ENCODE results near the gene PRPS1. TPM values are rescaled to one million over a fixed set of nuclear protein-coding genes. Genes with fewer than 3 reads are reported as not detected.
A peak's percentile ranks its signal among the peaks of the same experiment; 100 is the strongest.
"Not testable (repeated sequence)": the region's sequence is repeated elsewhere in the genome, so short reads cannot be mapped to it uniquely, and the experiment has no call there.

PRPS1 gene
- total RNA-seq, 2 experiments from 2014 or later = 69.8 to 71.3 TPM

DNA sequence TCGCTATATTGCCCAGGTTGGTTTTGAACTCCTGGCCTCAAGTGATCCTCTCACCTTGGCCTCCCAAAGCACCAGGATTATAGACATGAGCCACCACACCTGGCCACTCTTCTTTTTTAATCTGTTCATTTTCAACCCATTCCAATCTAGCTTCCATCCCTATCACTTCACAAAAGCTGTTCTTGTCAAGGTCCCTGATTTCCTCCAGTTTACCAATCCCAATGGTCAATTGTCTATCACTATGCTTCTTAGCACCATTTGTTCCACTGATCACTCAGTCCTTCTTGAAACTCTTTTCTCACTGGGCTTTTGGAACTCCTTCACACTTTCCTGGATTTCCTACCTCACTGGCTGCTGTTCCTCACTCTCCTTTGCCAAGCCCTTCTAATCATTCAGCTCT is 38.6 kb downstream of the PRPS1 start:
- peaks cover 5% of the 10 kb centered on the region for H3K4me1 Mint-ChIP-seq (ENCODE audit: low read depth)
- H3K27ac Mint-ChIP-seq = no peak overlapping the region
- H3K27me3 Mint-ChIP-seq (ENCODE audit: low read depth) = no peaks in the 10 kb centered on the region
- ATAC-seq = no peak
- ChIA-PET POLR2A (no interaction called here), CTCF (interaction anchor here (2.0 kb wide), 1 partner anchor 12 kb away, joined by 6 read pairs; no protein-coding TSS in a partner anchor)
- no peak for DNase-seq
- no peaks in the 10 kb centered on the region for H3K9me3 Mint-ChIP-seq (ENCODE audit: insufficient read depth)
- H3K36me3 Mint-ChIP-seq (ENCODE audit: low read depth) = no peaks in the 10 kb centered on the region
- H3K4me3 Mint-ChIP-seq = no peak overlapping the region

DNA sequence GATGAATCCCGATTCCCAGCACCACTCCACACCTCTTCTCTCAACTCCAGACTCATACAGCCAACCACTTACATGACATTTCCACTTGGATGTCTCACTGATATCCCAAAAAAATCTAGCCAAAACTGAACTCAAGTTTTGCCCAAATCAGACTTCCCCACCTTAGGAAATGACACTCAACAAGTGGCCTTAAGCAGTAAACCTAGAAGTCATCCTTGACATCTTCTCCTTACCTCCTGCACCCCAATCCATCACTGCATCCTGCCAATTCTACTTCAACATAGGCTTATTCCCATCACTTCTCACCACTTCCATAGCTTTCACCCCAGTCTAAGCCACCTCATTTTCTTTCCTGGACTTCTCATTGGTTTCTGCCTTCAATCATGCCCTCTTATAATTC is 39.1 kb downstream of the PRPS1 start:
- no peak for DNase-seq
- Mint-ChIP-seq H3K36me3 (ENCODE audit: low read depth) (no peaks in the 10 kb centered on the region), H3K27me3 (ENCODE audit: low read depth) (no peaks in the 10 kb centered on the region), H3K4me3 (no peak overlapping the region), H3K9me3 (ENCODE audit: insufficient read depth) (no peaks in the 10 kb centered on the region), H3K4me1 (ENCODE audit: low read depth) (peaks cover 5% of the 10 kb centered on the region), H3K27ac (no peak overlapping the region)
- no peak for ATAC-seq
- POLR2A ChIA-PET = no interaction called here
- CTCF ChIA-PET = no interaction called here

DNA sequence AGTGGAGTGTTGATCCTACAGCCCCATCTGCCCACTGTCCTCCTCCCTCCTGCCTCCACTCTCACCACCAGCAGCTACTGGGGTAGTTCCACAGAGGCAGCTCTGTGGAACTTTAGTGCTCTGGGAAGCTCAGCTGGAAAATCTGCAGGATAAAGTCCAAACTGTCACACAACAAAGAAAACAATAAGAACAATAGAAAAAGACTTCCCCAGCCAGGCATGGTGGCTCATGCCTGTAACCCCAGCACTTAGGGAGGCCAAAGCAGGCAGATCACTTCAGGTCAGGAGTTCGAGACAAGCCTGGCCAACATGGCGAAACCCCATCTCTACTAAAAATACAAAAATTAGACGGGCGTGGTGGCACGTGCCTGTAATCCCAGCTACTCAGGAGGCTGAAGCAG is 40.4 kb downstream of the PRPS1 start:
- not testable (repeated sequence) for ATAC-seq; H3K27me3 Mint-ChIP-seq (ENCODE audit: low read depth); H3K4me3 Mint-ChIP-seq; DNase-seq; H3K9me3 Mint-ChIP-seq (ENCODE audit: insufficient read depth); H3K36me3 Mint-ChIP-seq (ENCODE audit: low read depth); H3K27ac Mint-ChIP-seq
- H3K4me1 Mint-ChIP-seq (ENCODE audit: low read depth) = peaks cover 16% of the 10 kb centered on the region
- CTCF ChIA-PET = interaction anchor here (0.8 to 7.3 kb wide), 3 partner anchors 50 to 107 kb away, joined by 3 to 71 read pairs (median 18); partner anchors contain the start of genes NCBP2L and TSC22D3
- POLR2A ChIA-PET = interaction anchor here (1.0 kb wide), 1 partner anchor 49 kb away, joined by 3 read pairs; no protein-coding TSS in a partner anchor

DNA sequence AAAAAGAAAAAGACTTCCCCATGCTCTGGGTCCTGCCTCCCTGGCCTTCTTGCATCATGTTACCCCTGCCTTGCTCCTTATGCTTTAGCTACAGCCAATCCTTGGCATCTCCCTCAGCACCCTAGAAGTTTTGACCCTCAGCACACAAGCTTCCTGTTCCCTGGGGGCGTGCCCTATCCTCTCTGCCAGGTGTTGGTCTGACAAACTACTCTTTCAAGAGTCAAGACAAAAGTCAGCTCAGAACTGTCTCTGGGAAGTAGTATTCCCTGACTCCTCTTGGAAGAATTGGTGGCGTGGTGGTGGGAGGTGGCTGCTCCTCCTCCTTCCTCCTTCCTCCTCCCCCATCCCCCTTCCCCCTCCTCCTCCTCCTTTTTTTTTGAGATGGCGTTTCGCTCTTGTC is 41.0 kb downstream of the PRPS1 start:
- Mint-ChIP-seq H3K27ac (no peak overlapping the region), H3K36me3 (ENCODE audit: low read depth) (no peaks in the 10 kb centered on the region), H3K4me3 (no peak overlapping the region)

DNA sequence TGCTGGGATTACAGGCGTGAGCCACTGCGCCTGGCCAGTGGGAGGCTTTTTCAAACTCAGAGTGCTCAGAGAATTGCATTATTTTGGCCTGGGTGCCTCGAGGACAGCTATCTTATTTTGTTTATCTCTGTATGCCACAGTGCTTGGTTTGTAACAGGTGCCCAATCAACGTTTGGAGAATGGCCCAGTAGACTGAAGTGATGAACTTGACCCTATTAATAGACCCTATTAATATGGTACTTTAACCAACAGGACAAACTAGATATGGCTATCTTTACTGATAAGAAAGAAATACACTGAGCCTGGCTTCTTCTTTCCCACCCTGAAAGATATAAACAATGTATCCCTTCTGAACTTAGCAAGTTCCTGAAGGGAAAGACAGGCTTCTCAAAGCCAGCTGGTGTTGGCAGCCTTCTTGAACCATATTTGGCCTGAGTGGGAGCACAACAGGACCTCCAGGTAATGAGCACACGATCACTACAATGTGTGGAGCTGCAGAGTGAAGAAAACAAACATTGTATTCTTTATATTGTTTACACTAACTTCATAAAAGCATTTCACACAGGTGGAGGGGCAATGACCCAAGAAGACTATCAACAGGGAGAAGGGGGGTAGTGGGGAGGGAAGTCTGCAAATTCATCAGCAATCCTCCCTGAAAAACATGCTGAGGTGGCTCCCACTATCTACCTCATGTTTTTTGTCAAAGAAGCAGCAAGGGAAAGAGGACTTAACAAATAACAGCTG is 41.7 kb downstream of the PRPS1 start:
- no peak for ATAC-seq
- Mint-ChIP-seq H3K27ac (no peak overlapping the region), H3K9me3 (ENCODE audit: insufficient read depth) (no peaks in the 10 kb centered on the region), H3K36me3 (ENCODE audit: low read depth) (no peaks in the 10 kb centered on the region), H3K27me3 (ENCODE audit: low read depth) (no peaks in the 10 kb centered on the region), H3K4me3 (no peak overlapping the region), H3K4me1 (ENCODE audit: low read depth) (peaks cover 27% of the 10 kb centered on the region)
- CTCF ChIA-PET = interaction anchor here (0.6 to 7.3 kb wide), 3 partner anchors 10 to 106 kb away, joined by 3 to 71 read pairs (median 18); partner anchors contain the start of genes NCBP2L and TSC22D3
- no peak for DNase-seq
- POLR2A ChIA-PET = no interaction called here

More for the DNA sequence above, 41.0 kb downstream of the PRPS1 start:
- ATAC-seq (no peak), DNase-seq (no peak)
- no peaks in the 10 kb centered on the region for H3K27me3 Mint-ChIP-seq (ENCODE audit: low read depth)
- ChIA-PET POLR2A (no interaction called here), CTCF (interaction anchor here (0.6 to 7.3 kb wide), 4 partner anchors 10 to 107 kb away, joined by 3 to 71 read pairs (median 10); partner anchors contain the start of genes NCBP2L and TSC22D3)
- H3K9me3 Mint-ChIP-seq (ENCODE audit: insufficient read depth) = no peaks in the 10 kb centered on the region
- peaks cover 19% of the 10 kb centered on the region for H3K4me1 Mint-ChIP-seq (ENCODE audit: low read depth)

DNA sequence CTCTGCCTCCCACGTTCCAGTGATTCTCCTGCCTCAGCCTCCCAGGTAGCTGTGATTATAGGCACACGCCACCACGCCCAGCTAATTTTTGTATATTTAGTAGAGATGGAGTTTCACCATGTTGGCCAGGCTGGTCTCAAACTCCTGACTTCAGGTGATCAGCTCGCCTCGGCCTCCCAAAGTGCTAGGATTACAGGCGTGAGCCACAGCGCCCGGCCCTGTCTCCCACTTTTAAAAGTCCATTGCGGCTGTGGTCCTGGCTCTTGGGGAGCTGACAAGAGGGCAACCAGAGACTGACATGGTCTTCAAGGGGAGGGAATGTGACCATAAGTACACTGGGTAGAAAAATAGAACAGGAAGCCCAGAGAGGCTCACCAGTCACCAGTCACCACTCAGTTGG is 42.9 kb downstream of the PRPS1 start:
- H3K27ac Mint-ChIP-seq; ATAC-seq; H3K4me3 Mint-ChIP-seq; H3K27me3 Mint-ChIP-seq (ENCODE audit: low read depth); H3K36me3 Mint-ChIP-seq (ENCODE audit: low read depth); DNase-seq; H3K9me3 Mint-ChIP-seq (ENCODE audit: insufficient read depth): not testable (repeated sequence)
- H3K4me1 Mint-ChIP-seq (ENCODE audit: low read depth) = peaks cover 35% of the 10 kb centered on the region
- CTCF ChIA-PET = interaction anchor here (3.6 to 7.3 kb wide), 2 partner anchors 47 to 105 kb away, joined by 18 to 71 read pairs; partner anchors contain the start of genes NCBP2L and TSC22D3
- POLR2A ChIA-PET = interaction anchor here (10.2 kb wide), 1 partner anchor 43 kb away, joined by 292 read pairs; no protein-coding TSS in a partner anchor

DNA sequence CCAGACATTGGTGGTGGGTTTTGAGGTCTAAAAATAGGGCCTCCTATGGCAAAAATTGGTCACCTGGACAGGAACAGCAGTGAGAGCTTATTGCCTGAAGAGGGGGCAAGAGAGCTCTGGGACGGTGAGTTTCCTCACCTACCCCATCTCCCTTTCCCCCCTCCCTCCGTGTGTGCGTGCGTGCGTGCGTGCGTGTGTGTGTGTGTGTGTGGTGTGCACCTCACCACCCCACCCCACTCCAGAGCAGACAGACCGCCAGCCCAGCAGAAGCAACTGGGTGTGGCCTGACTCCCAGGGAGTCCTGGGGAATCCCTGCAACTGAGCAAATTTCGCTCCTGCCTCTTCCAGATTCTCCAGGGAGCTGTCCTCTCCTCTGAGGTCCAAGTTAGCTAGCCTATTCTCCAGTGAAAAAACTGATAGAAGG is 44.7 kb downstream of the PRPS1 start:
- H3K36me3 Mint-ChIP-seq (ENCODE audit: low read depth) = no peaks in the 10 kb centered on the region
- H3K9me3 Mint-ChIP-seq (ENCODE audit: insufficient read depth) = no peaks in the 10 kb centered on the region
- H3K4me1 Mint-ChIP-seq (ENCODE audit: low read depth) = peaks cover 44% of the 10 kb centered on the region
- DNase-seq = peak; percentile 83
- H3K4me3 Mint-ChIP-seq = peak overlapping the region; percentile 56
- peak overlapping the region; percentile 89 for H3K27ac Mint-ChIP-seq
- CTCF ChIA-PET = interaction anchor here (0.6 to 8.1 kb wide), 20 partner anchors 10 to 132 kb away, joined by 3 to 308 read pairs (median 4); partner anchors contain the start of genes NCBP2L and TSC22D3
- POLR2A ChIA-PET = interaction anchor here (0.6 to 10.2 kb wide), 4 partner anchors 42 to 105 kb away, joined by 3 to 292 read pairs (median 4); partner anchors contain the start of genes NCBP2L and PRPS1
- peak; percentile 39 for ATAC-seq
- H3K27me3 Mint-ChIP-seq (ENCODE audit: low read depth) = no peaks in the 10 kb centered on the region

DNA sequence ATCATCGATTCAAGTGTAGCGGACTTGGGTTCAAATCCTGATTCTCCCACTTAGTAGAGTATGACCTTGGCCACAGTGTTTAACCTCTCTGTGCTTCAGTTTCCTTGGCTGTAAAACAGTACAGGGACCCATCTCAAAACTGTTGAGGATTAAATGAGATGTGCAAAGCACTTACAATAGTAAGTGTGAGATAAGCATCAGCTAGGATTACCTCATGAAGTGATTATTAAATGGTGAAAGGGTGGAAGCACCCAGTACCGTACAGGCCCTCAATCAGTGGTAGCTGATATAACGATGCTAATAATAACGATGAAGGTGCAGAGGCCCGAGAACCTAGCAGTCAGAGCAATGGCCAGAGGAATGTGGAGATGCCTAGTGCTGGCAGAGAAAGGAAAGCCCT is 45.1 kb downstream of the PRPS1 start:
- Mint-ChIP-seq H3K4me3 (peak overlapping the region; percentile 56), H3K27me3 (ENCODE audit: low read depth) (no peaks in the 10 kb centered on the region), H3K9me3 (ENCODE audit: insufficient read depth) (no peaks in the 10 kb centered on the region), H3K36me3 (ENCODE audit: low read depth) (no peaks in the 10 kb centered on the region), H3K27ac (peak overlapping the region; percentile 89), H3K4me1 (ENCODE audit: low read depth) (peaks cover 49% of the 10 kb centered on the region)
- no peak for DNase-seq
- POLR2A ChIA-PET = interaction anchor here (1.3 to 10.2 kb wide), 2 partner anchors 41 to 44 kb away, joined by 4 to 292 read pairs; no protein-coding TSS in a partner anchor
- ATAC-seq = peak; percentile 3
- CTCF ChIA-PET = interaction anchor here (0.6 to 8.1 kb wide), 21 partner anchors 10 to 132 kb away, joined by 3 to 308 read pairs (median 4); partner anchors contain the start of genes NCBP2L and TSC22D3

DNA sequence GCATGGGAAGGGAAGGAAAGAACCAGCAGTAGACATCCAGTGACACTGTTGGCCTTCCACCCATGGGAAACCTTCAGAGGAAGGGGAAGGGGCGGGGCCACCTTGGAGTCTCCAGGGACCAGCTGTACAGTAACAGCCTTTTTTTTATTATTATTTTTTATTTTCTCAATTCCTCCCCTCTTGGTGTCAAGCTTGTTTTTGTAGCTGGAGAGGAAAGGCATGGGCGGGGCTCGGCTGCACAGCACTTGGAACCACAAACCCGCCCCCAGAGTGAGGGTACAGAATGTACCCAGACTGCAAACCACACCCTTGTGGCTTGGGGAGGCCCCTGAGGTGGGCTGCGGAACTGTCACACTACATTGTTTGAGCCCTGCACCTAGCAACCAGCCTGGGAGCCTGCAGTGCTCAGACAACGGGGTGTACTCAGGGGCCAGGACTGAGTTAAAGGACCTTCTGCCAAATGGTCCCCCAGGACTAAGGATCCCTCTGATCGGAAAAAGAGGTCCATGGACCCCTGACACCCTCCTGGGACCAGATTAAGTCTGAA is 45.7 kb downstream of the PRPS1 start:
- Mint-ChIP-seq H3K36me3 (ENCODE audit: low read depth) (no peaks in the 10 kb centered on the region), H3K27me3 (ENCODE audit: low read depth) (no peaks in the 10 kb centered on the region), H3K4me3 (peak overlapping the region; percentile 80), H3K27ac (peak overlapping the region; percentile 89), H3K9me3 (ENCODE audit: insufficient read depth) (no peaks in the 10 kb centered on the region), H3K4me1 (ENCODE audit: low read depth) (peaks cover 55% of the 10 kb centered on the region)
- DNase-seq (peak; percentile 94), ATAC-seq (peak; percentile 76)
- POLR2A ChIA-PET = interaction anchor here (0.8 to 10.2 kb wide), 3 partner anchors 11 to 45 kb away, joined by 4 to 292 read pairs (median 4); no protein-coding TSS in a partner anchor
- CTCF ChIA-PET = interaction anchor here (0.7 to 8.1 kb wide), 9 partner anchors 10 to 102 kb away, joined by 3 to 308 read pairs (median 4); partner anchors contain the start of genes NCBP2L and TSC22D3

DNA sequence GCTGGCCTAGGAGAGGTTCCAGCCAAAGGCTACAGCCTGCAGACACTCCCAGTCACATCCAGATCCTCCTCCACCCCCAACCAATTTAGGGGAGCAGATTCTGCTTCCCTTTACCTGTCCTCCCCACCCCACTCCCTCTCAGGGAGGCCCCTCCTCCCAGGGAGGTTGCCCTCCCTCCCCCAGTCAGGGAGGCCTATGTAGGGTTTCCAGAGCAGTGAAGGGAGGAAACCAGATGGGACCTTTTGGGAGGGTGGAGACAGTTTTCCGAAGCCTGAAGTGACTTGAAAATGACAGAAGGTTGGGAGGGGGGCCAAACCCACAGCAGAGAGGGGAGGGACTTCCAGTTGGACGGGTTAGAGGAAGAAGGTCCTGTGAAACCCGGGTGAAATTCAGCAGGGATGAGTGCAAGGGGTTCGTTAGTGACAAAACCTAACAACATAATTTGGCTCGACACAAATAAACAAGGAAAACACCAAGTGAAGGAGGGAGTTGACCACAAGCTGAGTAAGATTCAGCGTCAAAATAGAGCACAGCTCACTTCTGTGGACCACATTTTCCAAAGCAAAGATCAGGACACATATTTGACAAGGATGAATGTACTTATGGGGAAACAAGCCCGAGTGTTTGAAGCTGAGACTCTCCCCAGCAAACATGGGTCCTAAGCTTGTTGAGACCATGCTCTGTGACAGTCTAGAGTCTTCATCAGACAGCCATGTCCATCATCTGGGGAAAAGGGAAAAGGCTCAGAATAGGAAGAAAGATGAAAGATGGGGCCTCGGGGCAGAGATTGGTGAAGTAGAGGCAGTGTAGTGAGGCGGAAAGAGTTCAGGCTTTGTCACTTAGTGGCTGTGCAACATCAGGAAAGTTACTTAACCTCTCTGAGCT is 46.4 kb downstream of the PRPS1 start:
- Mint-ChIP-seq H3K36me3 (ENCODE audit: low read depth) (no peaks in the 10 kb centered on the region), H3K9me3 (ENCODE audit: insufficient read depth) (no peaks in the 10 kb centered on the region), H3K27me3 (ENCODE audit: low read depth) (no peaks in the 10 kb centered on the region), H3K4me3 (peak overlapping the region; percentile 80), H3K27ac (peak overlapping the region; percentile 67), H3K4me1 (ENCODE audit: low read depth) (peaks cover 59% of the 10 kb centered on the region)
- ChIA-PET POLR2A (interaction anchor here (0.8 to 10.2 kb wide), 3 partner anchors 10 to 67 kb away, joined by 4 to 292 read pairs (median 5); no protein-coding TSS in a partner anchor), CTCF (interaction anchor here (0.7 to 8.1 kb wide), 6 partner anchors 14 to 101 kb away, joined by 4 to 308 read pairs (median 15); partner anchors contain the start of genes NCBP2L and TSC22D3)
- ATAC-seq (peak; percentile 22), DNase-seq (peak; percentile 38)

DNA sequence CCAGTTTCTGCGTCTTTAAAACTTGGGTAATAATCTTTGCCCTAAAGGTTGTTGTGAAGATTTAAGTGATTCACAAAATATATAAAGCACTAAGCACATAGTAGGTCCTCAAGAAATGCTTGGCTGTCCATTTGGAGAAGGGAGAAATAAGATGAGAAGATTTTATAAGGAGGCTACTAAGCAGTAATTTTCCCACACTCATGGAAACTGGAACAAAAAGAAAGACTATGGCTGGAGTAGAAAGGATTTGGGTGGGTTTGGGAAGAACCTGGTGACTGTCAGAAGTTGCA is 47.0 kb downstream of the PRPS1 start:
- Mint-ChIP-seq H3K27ac (peak overlapping the region; percentile 67), H3K4me3 (peak overlapping the region; percentile 80), H3K4me1 (ENCODE audit: low read depth) (peaks cover 64% of the 10 kb centered on the region), H3K9me3 (ENCODE audit: insufficient read depth) (no peaks in the 10 kb centered on the region), H3K36me3 (ENCODE audit: low read depth) (no peaks in the 10 kb centered on the region), H3K27me3 (ENCODE audit: low read depth) (no peaks in the 10 kb centered on the region)
- ChIA-PET CTCF (interaction anchor here (0.7 to 8.1 kb wide), 3 partner anchors 41 to 101 kb away, joined by 4 to 308 read pairs (median 71); partner anchors contain the start of genes NCBP2L and TSC22D3), POLR2A (interaction anchor here (1.1 to 10.2 kb wide), 2 partner anchors 39 to 66 kb away, joined by 5 to 292 read pairs; no protein-coding TSS in a partner anchor)
- ATAC-seq (no peak), DNase-seq (no peak)

Measured in activated CD8-positive, alpha-beta T cell treated with anti-CD3 and anti-CD28 coated beads, Interleukin-2, amount 10 ng/mL, durations not matched to agents 7 days and 5 days (primary cell).